CD14-positive monocyte (primary cell): ENCODE data around the gene MBNL2. TPM values are rescaled to one million over a fixed set of nuclear protein-coding genes. Genes with fewer than 3 reads are reported as not detected.
A peak's percentile ranks its signal among the peaks of the same experiment; 100 is the strongest.

ENCODE experiments used
- DNase-seq, 3 donors: peaks; one replicate each; pipeline ENCODE4 v3.0.0-alpha.2; 2011 to 2022
- H2AFZ ChIP-seq: 2 replicates; pipeline ENCODE4 v1.6.0; 2012; ENCODE audit warnings: mild to moderate bottlenecking, low read depth, low read length, inconsistent platforms; ENCODE audit not compliant: insufficient read depth, poor library complexity, severe bottlenecking
- H3K27ac ChIP-seq, 2 donors: 1 replicate in 1 of 2; 2 replicates in 1 of 2; pipeline ENCODE4 v1.5.1; 2012 to 2013; ENCODE audit warnings: low read length in 2 of 2, control low read depth in 1 of 2, inconsistent platforms in 1 of 2, low read depth in 1 of 2, mild to moderate bottlenecking in 1 of 2
- H3K27me3 ChIP-seq, 2 donors: one replicate each; pipeline versions ENCODE4 v1.6.0 to v1.6.1; 2011 to 2013; ENCODE audit warnings: low read length in 2 of 2; ENCODE audit not compliant: control insufficient read depth in 2 of 2, insufficient read depth in 2 of 2
- H3K36me3 ChIP-seq, 2 donors: replicated peaks in 1 of 2; 1 replicate in 1 of 2; 2 replicates in 1 of 2; pipeline versions ENCODE4 v1.5.1 to v1.6.1; 2012 to 2013; ENCODE audit warnings: low read length in 2 of 2, control low read depth in 1 of 2, inconsistent platforms in 1 of 2, mild to moderate bottlenecking in 1 of 2; ENCODE audit not compliant: insufficient read depth in 2 of 2, control insufficient read depth in 1 of 2
- H3K4me1 ChIP-seq, 2 donors: 1 replicate in 1 of 2; 2 replicates in 1 of 2; pipeline versions ENCODE4 v1.5.1 to v1.6.1; 2012 to 2013; ENCODE audit warnings: low read length in 2 of 2, control low read depth in 1 of 2, inconsistent platforms in 1 of 2, mild to moderate bottlenecking in 1 of 2, moderate library complexity in 1 of 2; ENCODE audit not compliant: insufficient read depth in 2 of 2, control insufficient read depth in 1 of 2
- H3K4me2 ChIP-seq: replicated peaks from 2 replicates; pipeline ENCODE3; 2012; ENCODE audit warnings: low read length, moderate library complexity, mild to moderate bottlenecking; ENCODE audit not compliant: poor library complexity, severe bottlenecking; ENCODE audit errors: extremely low read depth
- H3K4me3 ChIP-seq, 3 experiments: fragments of 200-600 bp in 1 of 3; sonication (generic) in 1 of 3; replicated peaks in 1 of 3; 1 replicate in 2 of 3; 2 replicates in 1 of 3; pipeline ENCODE4 v1.5.1; 2011 to 2013; ENCODE audit warnings: low read length in 3 of 3, mild to moderate bottlenecking in 3 of 3, control low read depth in 2 of 3, low read depth in 2 of 3, inconsistent platforms in 1 of 3, moderate library complexity in 1 of 3
- H3K79me2 ChIP-seq: 2 replicates; pipeline ENCODE4 v1.6.0; 2012; ENCODE audit warnings: mild to moderate bottlenecking, control low read depth, inconsistent platforms, low read length, moderate library complexity; ENCODE audit not compliant: insufficient read depth
- H3K9ac ChIP-seq: 2 replicates; pipeline ENCODE4 v1.6.0; 2017; ENCODE audit warnings: low read length, mild to moderate bottlenecking; ENCODE audit not compliant: insufficient read depth, poor library complexity, severe bottlenecking
- H3K9me3 ChIP-seq, 2 donors: replicated peaks in 1 of 2; 1 replicate in 1 of 2; 2 replicates in 1 of 2; pipeline versions ENCODE4 v1.5.1 to v1.6.1; 2012 to 2013; ENCODE audit warnings: low read length in 2 of 2, control low read depth in 1 of 2; ENCODE audit not compliant: control insufficient read depth in 1 of 2, insufficient read depth in 1 of 2
- H4K20me1 ChIP-seq: 2 replicates; pipeline ENCODE4 v1.6.0; 2012; ENCODE audit warnings: mild to moderate bottlenecking, low read length, control low read depth, moderate library complexity; ENCODE audit not compliant: insufficient read depth
- H3K27ac Mint-ChIP-seq, 7 donors: one replicate each; pipeline ENCODE4 v1.8.0; 2020; ENCODE audit warnings: mild to moderate bottlenecking in 7 of 7, mixed read lengths in 7 of 7, moderate library complexity in 6 of 7, inconsistent platforms in 2 of 7
- H3K27me3 Mint-ChIP-seq, 3 donors: one replicate each; pipeline ENCODE4 v1.8.0; 2021 to 2022; ENCODE audit warnings: low read depth in 3 of 3, mild to moderate bottlenecking in 3 of 3, mixed read lengths in 3 of 3, moderate library complexity in 3 of 3, inconsistent platforms in 1 of 3
- H3K36me3 Mint-ChIP-seq, 2 donors: one replicate each; pipeline ENCODE4 v1.8.0; 2020; ENCODE audit warnings: mixed read lengths in 2 of 2, inconsistent platforms in 1 of 2, mild to moderate bottlenecking in 1 of 2
- H3K4me1 Mint-ChIP-seq: one replicate; pipeline ENCODE4 v1.8.0; 2020; ENCODE audit warnings: mild to moderate bottlenecking, mixed read lengths
- H3K4me3 Mint-ChIP-seq, 2 donors: one replicate each; pipeline ENCODE4 v1.8.0; 2020; ENCODE audit warnings: mild to moderate bottlenecking in 2 of 2, mixed read lengths in 2 of 2, moderate library complexity in 1 of 2
- H3K9me3 Mint-ChIP-seq, 7 donors: one replicate each; pipeline ENCODE4 v1.8.0; 2020 to 2022; ENCODE audit warnings: mixed read lengths in 7 of 7, mild to moderate bottlenecking in 6 of 7, moderate library complexity in 6 of 7, inconsistent platforms in 2 of 7
- WGBS: methylation state at CpG from one replicate; pipeline ENCODE4 v1.1.5; 2013; ENCODE audit warnings: missing lambda C conversion rate; ENCODE audit not compliant: insufficient coverage; 5-methylcytosine and 5-hydroxymethylcytosine counted together
- intact Hi-C, 2 donors: fragments of 100-400 bp; cut with micrococcal nuclease; formaldehyde crosslinking; loops; one replicate each; pipeline versions ENCODE4 v1.15.0 to v1.15.1; 2023
- polyA plus RNA-seq, 3 donors: library from polyadenylated mRNA; depleted of rRNA in 1 of 3; unstranded in 2 of 3; stranded (reverse) in 1 of 3; fragments of 300-500 nt in 2 of 3; fragments of >200 nt in 1 of 3; fragmentation: Illumina TruSeq in 2 of 3; gene quantifications; 1 replicate in 2 of 3; 2 replicates in 1 of 3; pipeline ENCODE4 v1.2.3, GENCODE V29; 2012 to 2021
- TF ChIP-seq, protein P1 (sequence below): fragments of 200-600 bp; IDR thresholded peaks from one replicate; pipeline ENCODE4 v1.8.0; 2022; ENCODE audit warnings: antibody characterized with exemption, mild to moderate bottlenecking

MBNL2 gene
- polyA plus RNA-seq, 3 donors: 8.5 to 15.5 (median 13.4) TPM

- intact Hi-C loops: loop anchor here (10.0 kb wide), 1 partner anchor 213 kb away; the partner anchor contains the start of gene RAP2A (in 2 of the 2)
- TF ChIP-seq, protein P1, sequence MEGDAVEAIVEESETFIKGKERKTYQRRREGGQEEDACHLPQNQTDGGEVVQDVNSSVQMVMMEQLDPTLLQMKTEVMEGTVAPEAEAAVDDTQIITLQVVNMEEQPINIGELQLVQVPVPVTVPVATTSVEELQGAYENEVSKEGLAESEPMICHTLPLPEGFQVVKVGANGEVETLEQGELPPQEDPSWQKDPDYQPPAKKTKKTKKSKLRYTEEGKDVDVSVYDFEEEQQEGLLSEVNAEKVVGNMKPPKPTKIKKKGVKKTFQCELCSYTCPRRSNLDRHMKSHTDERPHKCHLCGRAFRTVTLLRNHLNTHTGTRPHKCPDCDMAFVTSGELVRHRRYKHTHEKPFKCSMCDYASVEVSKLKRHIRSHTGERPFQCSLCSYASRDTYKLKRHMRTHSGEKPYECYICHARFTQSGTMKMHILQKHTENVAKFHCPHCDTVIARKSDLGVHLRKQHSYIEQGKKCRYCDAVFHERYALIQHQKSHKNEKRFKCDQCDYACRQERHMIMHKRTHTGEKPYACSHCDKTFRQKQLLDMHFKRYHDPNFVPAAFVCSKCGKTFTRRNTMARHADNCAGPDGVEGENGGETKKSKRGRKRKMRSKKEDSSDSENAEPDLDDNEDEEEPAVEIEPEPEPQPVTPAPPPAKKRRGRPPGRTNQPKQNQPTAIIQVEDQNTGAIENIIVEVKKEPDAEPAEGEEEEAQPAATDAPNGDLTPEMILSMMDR: no peak
- H3K4me3 ChIP-seq: peak overlapping the region in 1 of 3 experiments; percentile 95
- peak overlapping the region in 1 of 2 donors; percentile 88 for H3K27ac ChIP-seq
- Mint-ChIP-seq H3K4me3 (no peak overlapping the region), H3K27ac (peak overlapping the region in 3 of 7 donors; percentile 59 to 94 (median 94)), H3K36me3 (peaks cover 0 to 7% of the 10 kb centered on the region in 2 donors), H3K9me3 (peaks cover 0 to 2% (median 0%) of the 10 kb centered on the region in 7 donors), H3K27me3 (peaks cover 4 to 7% (median 6%) of the 10 kb centered on the region in 3 donors), H3K4me1 (peaks cover 38% of the 10 kb centered on the region)
- peak overlapping the region; percentile 87 for H3K4me2 ChIP-seq
- no peaks in the 10 kb centered on the region for H3K36me3 ChIP-seq
- H3K79me2 ChIP-seq: peaks cover 40% of the 10 kb centered on the region
- H4K20me1 ChIP-seq: peaks cover 20% of the 10 kb centered on the region
- no peak for DNase-seq
- H3K9ac ChIP-seq: no peak overlapping the region
- WGBS: 0% methylated on average over 3 of the region's 6 CpGs
- H2AFZ ChIP-seq: peak overlapping the region; percentile 83
- no peaks in the 10 kb centered on the region for H3K9me3 ChIP-seq
- H3K4me1 ChIP-seq: peaks cover 33 to 42% of the 10 kb centered on the region in 2 donors
- H3K27me3 ChIP-seq: no peaks in the 10 kb centered on the region
These were observed 667 bp upstream of the MBNL2 start for GRCh38 chr13:97221466-97221865.

DNA sequence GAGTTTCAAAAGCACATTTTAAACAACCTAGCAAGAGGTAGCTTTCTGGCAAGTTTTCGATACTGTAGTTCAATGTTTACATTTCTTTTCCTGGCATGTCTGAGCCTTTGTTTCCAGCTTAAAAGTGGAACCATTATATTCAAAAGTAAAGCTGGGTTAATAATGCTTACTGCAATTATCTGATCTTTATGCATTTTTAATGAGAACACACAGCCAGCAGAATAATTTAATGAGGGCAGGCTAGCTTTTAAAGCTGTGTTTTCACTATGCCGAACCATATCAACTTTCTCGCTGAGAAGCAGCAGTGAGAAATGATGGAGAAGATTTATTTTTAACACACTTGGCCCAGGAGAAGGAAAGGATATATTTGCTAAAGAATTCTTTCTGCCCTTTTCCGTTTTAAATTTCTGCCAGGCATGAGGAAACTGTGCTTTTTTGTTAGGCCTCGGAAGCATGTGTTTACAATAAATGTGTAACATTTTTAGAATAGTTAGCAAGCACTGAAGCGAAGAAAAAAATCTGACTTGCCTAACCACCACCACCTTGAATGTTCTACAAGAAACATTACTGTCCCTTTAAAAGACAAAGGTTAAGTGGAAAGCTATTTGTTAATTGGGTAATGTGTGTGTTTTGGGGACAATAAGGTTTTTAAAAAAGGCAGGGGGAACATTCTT lies 1.0 kb downstream of the MBNL2 start:
- DNase-seq: no peak
- Histone ChIP-seq H3K4me1 (peaks cover 40 to 53% of the 10 kb centered on the region in 2 donors), H3K4me3 (peak overlapping the region; percentile 81 to 97 (median 95)), H3K9me3 (no peaks in the 10 kb centered on the region), H3K36me3 (no peaks in the 10 kb centered on the region), H3K27me3 (no peaks in the 10 kb centered on the region), H4K20me1 (peaks cover 36% of the 10 kb centered on the region), H3K4me2 (peak overlapping the region; percentile 87), H3K9ac (peak overlapping the region; percentile 68), H3K27ac (peak overlapping the region; percentile 17 to 88), H3K79me2 (peaks cover 57% of the 10 kb centered on the region), H2AFZ (peak overlapping the region; percentile 83)
- H3K9me3 Mint-ChIP-seq: no peaks in the 10 kb centered on the region
- peaks cover 55% of the 10 kb centered on the region for H3K4me1 Mint-ChIP-seq
- peak overlapping the region; percentile 91 to 97 (median 96) for H3K27ac Mint-ChIP-seq
- intact Hi-C loops: loop anchor here (10.0 kb wide), 1 partner anchor 212 kb away; the partner anchor contains the start of gene RAP2A (in 2 of the 2)
- H3K4me3 Mint-ChIP-seq: peak overlapping the region; percentile 76 to 97
- peaks cover 0 to 7% of the 10 kb centered on the region in 2 donors for H3K36me3 Mint-ChIP-seq
- TF ChIP-seq, protein P1: no peak
- WGBS: no CpG with 5 or more reads among the region's 6 CpGs
- H3K27me3 Mint-ChIP-seq: peaks cover 0 to 2% (median 0%) of the 10 kb centered on the region in 3 donors
